BLaER1 (cell line): ENCODE measurements around the gene RPS19.

Experiments
- H3K27ac ChIP-seq: shearing (Covaris generic); formaldehyde crosslinking; 2 replicates; pipeline ENCODE4 v1.8.1; 2022
- H3K27me3 ChIP-seq: shearing (Covaris generic); formaldehyde crosslinking; 2 replicates; pipeline ENCODE4 v1.8.1; 2022
- H3K36me3 ChIP-seq: shearing (Covaris generic); formaldehyde crosslinking; 2 replicates; pipeline ENCODE4 v1.8.1; 2022
- H3K4me1 ChIP-seq: shearing (Covaris generic); formaldehyde crosslinking; 2 replicates; pipeline ENCODE4 v1.8.1; 2022
- H3K4me2 ChIP-seq: shearing (Covaris generic); formaldehyde crosslinking; 2 replicates; pipeline ENCODE4 v1.8.1; 2022
- H3K4me3 ChIP-seq: shearing (Covaris generic); formaldehyde crosslinking; 2 replicates; pipeline ENCODE4 v1.8.1; 2022
- H3K9ac ChIP-seq: shearing (Covaris generic); formaldehyde crosslinking; 2 replicates; pipeline ENCODE4 v1.8.1; 2022
- H3K9me3 ChIP-seq: shearing (Covaris generic); formaldehyde crosslinking; 2 replicates; pipeline ENCODE4 v1.8.1; 2022
- H4K20me1 ChIP-seq: shearing (Covaris generic); formaldehyde crosslinking; 2 replicates; pipeline ENCODE4 v1.8.1; 2022
- Cebpa-rat ChIP-seq: shearing (Covaris generic); IDR thresholded peaks from 2 replicates; pipeline ENCODE4 v1.8.1; 2022

The RPS19 gene

DNA sequence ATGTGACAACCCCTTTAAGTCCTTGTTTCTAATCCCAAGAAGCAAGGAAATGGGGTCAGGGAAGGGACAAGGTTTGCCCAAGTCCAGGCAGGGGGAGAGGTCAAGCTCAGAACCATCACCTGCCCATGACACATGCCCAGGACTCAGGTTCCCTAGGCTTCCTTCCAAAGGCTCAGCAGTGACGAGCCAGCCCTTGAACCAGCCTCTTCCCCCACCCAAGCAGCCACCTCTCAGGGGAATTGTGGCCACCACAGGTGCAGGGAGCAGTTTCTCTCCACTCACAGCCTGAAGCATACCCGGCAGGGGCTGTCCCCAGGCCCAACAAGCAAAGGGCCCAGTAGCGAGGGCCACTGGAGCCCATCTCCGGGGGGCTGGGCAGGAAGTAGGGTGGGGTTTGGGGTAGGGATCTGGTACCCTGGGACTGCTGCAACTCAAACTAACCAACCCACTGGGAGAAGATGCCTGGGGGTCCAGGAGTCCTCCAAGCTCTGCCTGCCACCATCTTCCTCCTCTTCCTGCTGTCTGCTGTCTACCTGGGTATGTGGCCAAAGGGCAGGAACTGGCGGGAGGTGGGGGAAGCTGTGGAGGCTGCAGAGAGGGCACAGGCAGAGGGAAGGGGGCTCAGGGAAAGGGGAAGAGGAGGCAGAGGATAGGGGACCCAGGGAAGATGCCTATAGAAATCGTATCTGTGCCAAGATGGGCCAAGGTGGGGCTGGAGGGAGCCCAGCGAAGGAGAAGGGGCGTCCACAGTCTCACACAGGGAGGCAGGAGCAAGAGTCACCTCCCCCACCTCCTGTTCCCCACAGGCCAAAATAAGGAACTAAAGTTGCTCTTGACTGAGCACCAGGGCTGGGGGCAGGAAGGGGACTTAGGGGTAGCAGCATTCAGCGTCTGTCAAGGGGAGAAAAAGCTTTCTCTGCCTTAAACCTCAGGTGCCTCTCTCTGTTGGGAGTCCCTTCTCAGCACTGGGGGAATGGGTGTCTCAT lies 17.1 kb downstream of the RPS19 start, which contains the start of gene CD79A:
TSS of gene CD79A (plus strand) at position 433 of the 986 bp plus-strand sequence. CDS start at position 459, 26 bp downstream.
- peak within 1 kb of the TSS; percentile 99 for H3K4me2 ChIP-seq
- H3K27ac ChIP-seq, result peak within 1 kb of the TSS; percentile 97
- peak within 1 kb of the TSS; percentile 80 for H3K4me3 ChIP-seq
- H3K27me3 ChIP-seq, result no peaks in the 10 kb centered on the region
- H3K4me1 ChIP-seq, result peaks cover 88% of the 10 kb centered on the region
- peak within 1 kb of the TSS; percentile 96 for H3K9ac ChIP-seq
- peaks cover 27% of the 10 kb centered on the region for H3K36me3 ChIP-seq
- TF ChIP-seq Cebpa-rat, result no peak
- no peaks in the 10 kb centered on the region for H3K9me3 ChIP-seq
- H4K20me1 ChIP-seq, result peaks cover 23% of the 10 kb centered on the region

DNA sequence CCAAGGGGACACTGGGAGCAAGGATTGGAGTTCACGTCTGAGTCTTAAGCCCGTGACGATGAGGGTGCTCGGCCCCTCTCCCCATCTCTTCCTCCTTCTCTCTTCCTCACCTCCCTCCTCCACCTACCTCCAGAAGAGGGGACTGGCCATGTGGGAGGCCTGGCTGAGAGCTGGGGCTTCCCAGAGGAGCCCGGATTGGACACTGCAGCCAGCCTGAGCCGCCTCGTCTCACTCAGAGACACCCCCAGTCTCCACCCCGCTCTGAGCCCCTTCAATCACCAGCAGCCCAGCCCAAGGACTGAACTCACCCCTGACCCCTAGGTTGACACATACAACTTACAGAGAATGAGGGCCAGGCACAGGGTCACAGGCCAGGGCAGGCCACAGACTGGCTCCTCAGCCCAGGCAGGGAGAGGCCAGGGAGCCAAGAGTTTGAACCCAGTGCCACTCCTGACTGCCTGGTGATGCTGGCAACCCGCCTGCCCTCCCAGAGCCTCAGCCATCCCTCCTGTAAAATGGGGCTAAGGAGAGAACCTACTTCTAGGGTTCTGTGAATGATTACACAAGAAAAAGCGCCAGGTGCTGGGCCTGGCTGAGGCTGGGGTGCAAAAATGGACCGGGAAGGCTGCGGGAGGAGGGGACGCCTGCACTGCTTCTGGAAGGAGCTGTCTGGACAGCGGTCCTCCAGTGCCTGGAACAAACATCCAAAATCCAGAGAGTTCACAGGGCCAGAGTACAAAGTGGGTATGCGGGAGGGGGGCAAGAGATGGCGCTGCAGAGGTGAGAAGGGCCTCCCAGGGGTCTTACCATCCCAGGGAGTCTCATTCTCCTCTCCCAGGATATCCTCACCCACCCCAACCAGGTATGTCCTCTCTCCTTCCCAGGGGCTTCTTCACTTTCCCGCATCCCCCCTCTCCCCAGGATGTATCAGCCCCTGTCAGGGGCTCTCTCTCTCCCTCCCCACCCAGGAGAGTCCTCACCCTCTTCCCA lies 18.2 kb downstream of the RPS19 start:
- H3K4me1 ChIP-seq, result peaks cover 84% of the 10 kb centered on the region
- peak overlapping the region; percentile 80 for H3K4me3 ChIP-seq
- H3K4me2 ChIP-seq, result peak overlapping the region; percentile 99
- H3K27ac ChIP-seq, result peak overlapping the region; percentile 97
- H3K9me3 ChIP-seq, result no peaks in the 10 kb centered on the region
- H3K36me3 ChIP-seq, result peaks cover 20% of the 10 kb centered on the region
- peaks cover 17% of the 10 kb centered on the region; the same call in 1 of the 2 replicates for H4K20me1 ChIP-seq
- no peak for TF ChIP-seq Cebpa-rat
- no peaks in the 10 kb centered on the region for H3K27me3 ChIP-seq
- peak overlapping the region; percentile 96 for H3K9ac ChIP-seq

GRCh38 chr19:41879080-41879479 lies 19.0 kb downstream of the RPS19 start:
- H3K9me3 ChIP-seq, result no peaks in the 10 kb centered on the region
- H3K27me3 ChIP-seq, result no peaks in the 10 kb centered on the region
- peak overlapping the region; percentile 99 for H3K4me2 ChIP-seq
- peaks cover 17% of the 10 kb centered on the region; the same call in 1 of the 2 replicates for H4K20me1 ChIP-seq
- H3K4me3 ChIP-seq, result peak overlapping the region; percentile 80
- no peak for TF ChIP-seq Cebpa-rat
- H3K27ac ChIP-seq, result peak overlapping the region; percentile 97
- peaks cover 20% of the 10 kb centered on the region for H3K36me3 ChIP-seq
- H3K9ac ChIP-seq, result peak overlapping the region; percentile 96
- H3K4me1 ChIP-seq, result peaks cover 75% of the 10 kb centered on the region

DNA sequence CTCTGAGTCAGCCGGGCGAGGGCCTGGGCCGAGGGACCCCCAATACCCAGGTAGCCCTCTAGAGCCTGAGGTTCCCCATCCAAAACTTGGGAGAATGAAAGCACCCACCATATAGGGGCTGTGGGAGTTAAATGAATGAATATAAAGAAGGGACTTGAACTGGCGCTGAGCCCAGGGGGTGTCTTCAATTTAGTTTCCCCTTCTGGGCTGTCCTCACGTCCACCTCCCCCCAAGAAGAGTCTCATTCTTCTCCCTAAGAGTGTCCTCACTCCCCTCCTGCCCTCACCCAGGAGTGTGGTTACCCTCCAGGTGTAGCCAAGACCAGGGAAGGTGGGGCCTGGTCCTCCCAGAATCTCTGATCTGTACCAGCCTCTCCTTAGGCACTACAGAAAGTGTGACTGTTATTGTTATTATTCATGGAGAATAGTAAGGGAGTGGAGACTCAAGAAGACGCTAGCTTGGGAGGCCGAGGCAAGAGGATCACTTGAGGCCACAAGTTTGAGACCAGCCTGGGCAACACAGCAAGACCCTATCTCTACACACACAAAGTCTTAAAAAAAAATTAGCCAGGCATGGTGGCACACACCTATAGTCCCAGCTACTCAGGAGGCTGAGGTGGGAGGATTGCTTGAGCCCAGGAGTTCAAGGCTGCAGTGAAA lies 19.7 kb downstream of the RPS19 start:
- no peaks in the 10 kb centered on the region for H3K9me3 ChIP-seq
- H3K4me3 ChIP-seq, result peak overlapping the region; percentile 80

DNA sequence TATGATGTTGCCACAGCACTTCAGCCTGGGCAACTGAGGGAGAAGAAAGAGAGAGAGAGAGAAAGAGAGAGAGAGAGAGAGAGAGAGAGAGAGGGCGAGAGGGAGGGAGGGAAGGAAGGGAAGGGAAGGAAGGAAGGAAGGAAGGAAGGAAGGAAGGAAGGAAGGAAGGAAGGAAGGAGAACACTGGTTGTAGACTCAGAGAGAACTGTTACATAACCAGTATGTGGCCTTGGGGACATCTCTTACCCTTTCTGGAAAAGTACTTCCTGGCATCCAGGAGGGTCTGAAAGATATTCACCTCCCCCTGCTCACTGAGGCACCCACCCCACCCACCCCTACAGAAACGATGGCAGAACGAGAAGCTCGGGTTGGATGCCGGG lies 20.3 kb downstream of the RPS19 start:
- Histone ChIP-seq H3K4me3 (peak overlapping the region; percentile 80; the same call in 1 of the 2 replicates), H3K4me1 (peaks cover 72% of the 10 kb centered on the region), H3K27ac (peak overlapping the region; percentile 97), H3K36me3 (peaks cover 21% of the 10 kb centered on the region), H3K9ac (no peak overlapping the region), H3K9me3 (no peaks in the 10 kb centered on the region), H4K20me1 (peaks cover 27% of the 10 kb centered on the region), H3K4me2 (peak overlapping the region; percentile 99), H3K27me3 (no peaks in the 10 kb centered on the region)
- TF ChIP-seq Cebpa-rat, result no peak

More for the DNA sequence above, 19.7 kb downstream of the RPS19 start:
- H3K9ac ChIP-seq, result peak overlapping the region; percentile 96
- H3K4me1 ChIP-seq, result peaks cover 72% of the 10 kb centered on the region
- H3K36me3 ChIP-seq, result peaks cover 20% of the 10 kb centered on the region
- H3K4me2 ChIP-seq, result peak overlapping the region; percentile 99
- no peaks in the 10 kb centered on the region for H3K27me3 ChIP-seq
- peak overlapping the region; percentile 97 for H3K27ac ChIP-seq
- TF ChIP-seq Cebpa-rat, result no peak
- peaks cover 22% of the 10 kb centered on the region for H4K20me1 ChIP-seq

DNA sequence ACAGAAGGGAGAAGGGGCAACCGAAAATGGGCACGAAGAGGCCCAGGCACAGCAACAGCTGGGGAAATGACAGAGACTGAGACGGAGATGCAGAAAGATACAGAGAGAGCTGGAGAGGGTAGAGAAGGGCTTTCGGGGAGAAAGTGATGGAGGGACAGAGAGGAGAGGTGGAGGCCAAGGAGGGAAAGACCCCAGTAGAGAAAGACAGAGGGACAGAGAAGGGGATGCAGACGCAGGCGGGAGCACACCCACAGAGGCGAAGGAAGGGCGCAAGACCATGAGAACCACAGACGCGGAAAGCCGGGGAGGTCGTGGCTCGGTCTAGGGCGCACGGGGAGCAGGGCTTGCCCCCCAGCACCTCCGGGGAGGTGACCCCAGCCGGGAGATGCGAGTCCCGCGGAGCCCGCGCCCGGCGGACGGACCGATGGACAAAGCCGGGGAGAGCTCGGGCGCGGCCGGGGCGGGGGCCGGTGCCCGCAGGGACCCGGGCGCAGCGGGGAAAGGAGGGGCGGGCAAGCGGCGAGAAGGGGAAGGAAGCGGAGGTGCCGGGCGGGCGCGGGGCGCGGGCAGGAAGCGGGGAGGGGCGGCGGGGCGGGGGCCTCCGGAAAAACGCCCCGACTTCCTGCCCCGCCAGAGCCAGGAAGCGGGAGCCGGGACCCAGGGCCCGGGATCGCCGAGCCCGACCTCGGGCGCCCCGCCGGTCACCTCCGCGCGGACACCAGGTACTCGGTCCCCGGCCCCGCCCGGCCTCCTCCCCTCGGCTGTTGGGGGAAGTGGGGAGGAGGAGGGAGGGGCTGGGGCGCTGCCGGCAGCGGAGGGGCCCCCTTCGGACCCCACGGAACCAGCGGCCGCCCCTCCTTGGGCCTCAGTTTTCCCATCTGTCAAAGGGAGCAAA lies 22.8 kb downstream of the RPS19 start, which contains the start of gene ARHGEF1:
TSS of gene ARHGEF1 (plus strand) at position 617 of the 895 bp plus-strand sequence. CDS start 4,899 bp downstream, outside the sequence.
- Histone ChIP-seq H4K20me1 (peaks cover 52% of the 10 kb centered on the region), H3K4me2 (peak within 1 kb of the TSS; percentile 99), H3K27ac (peak within 1 kb of the TSS; percentile 96), H3K27me3 (no peaks in the 10 kb centered on the region), H3K36me3 (peaks cover 29% of the 10 kb centered on the region), H3K9me3 (no peaks in the 10 kb centered on the region), H3K9ac (peak within 1 kb of the TSS; percentile 88), H3K4me3 (peak within 1 kb of the TSS; percentile 84), H3K4me1 (peaks cover 82% of the 10 kb centered on the region)
- TF ChIP-seq Cebpa-rat, result no peak

DNA sequence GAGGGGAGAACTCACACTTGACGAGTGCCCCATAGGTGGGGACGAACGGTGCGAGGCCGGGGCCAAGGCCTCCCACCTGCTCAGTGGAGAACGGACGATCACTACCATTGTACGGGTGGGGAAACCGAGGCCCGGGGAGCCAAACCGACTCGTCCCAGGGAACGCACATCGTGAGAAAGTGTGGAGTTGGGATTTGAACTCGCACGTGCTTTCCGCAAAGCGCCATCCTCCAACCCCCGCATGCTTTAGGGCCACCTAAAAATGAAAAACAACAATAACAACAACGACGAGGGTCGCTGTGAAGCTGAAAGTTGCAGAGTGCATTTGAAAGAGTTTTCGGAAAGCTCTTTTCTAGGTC lies 23.4 kb downstream of the RPS19 start:
- Histone ChIP-seq H3K27me3 (no peaks in the 10 kb centered on the region), H4K20me1 (peaks cover 58% of the 10 kb centered on the region), H3K36me3 (peaks cover 35% of the 10 kb centered on the region), H3K27ac (peak overlapping the region; percentile 96), H3K9me3 (no peaks in the 10 kb centered on the region), H3K4me2 (peak overlapping the region; percentile 99), H3K4me3 (peak overlapping the region; percentile 84), H3K4me1 (peaks cover 82% of the 10 kb centered on the region), H3K9ac (peak overlapping the region; percentile 88)
- TF ChIP-seq Cebpa-rat, result no peak
